Kidney (tissue), 14 donors: ENCODE data around the gene LHFPL6. TPM values are rescaled to one million over a fixed set of nuclear protein-coding genes. Genes with fewer than 3 reads are reported as not detected.

ENCODE experiments used
- DNase-seq, 5 donors: peaks; one replicate each; pipeline ENCODE4 v3.0.0-alpha.2; 2013 to 2020
- FAIRE-seq: peaks from 2 replicates; lab custom pipeline; 2012; peaks lifted over from hg19 to GRCh38; lab: Jason Lieb, UNC
- H3K27ac ChIP-seq, 2 donors: one replicate each; pipeline ENCODE4 v1.7.0; 2013; ENCODE audit warnings: low read depth in 2 of 2, low read length in 2 of 2, inconsistent platforms in 1 of 2
- H3K27me3 ChIP-seq: one replicate; pipeline ENCODE4 v1.7.1; 2013; ENCODE audit warnings: low read length, inconsistent platforms; ENCODE audit not compliant: control insufficient read depth, insufficient read depth
- H3K36me3 ChIP-seq, 3 donors: one replicate each; pipeline versions ENCODE4 v1.7.0 to v1.7.1; 2013; ENCODE audit warnings: low read length in 3 of 3, control low read depth in 1 of 3, inconsistent platforms in 1 of 3; ENCODE audit not compliant: insufficient read depth in 3 of 3, control insufficient read depth in 2 of 3
- H3K4me1 ChIP-seq, 3 donors: one replicate each; pipeline versions ENCODE4 v1.7.0 to v1.7.1; 2013; ENCODE audit warnings: low read length in 3 of 3, inconsistent platforms in 1 of 3, low read depth in 1 of 3; ENCODE audit not compliant: control insufficient read depth in 2 of 3, insufficient read depth in 2 of 3
- H3K4me3 ChIP-seq, 3 donors: one replicate each; pipeline versions ENCODE4 v1.7.0 to v1.8.1; 2013; ENCODE audit warnings: low read length in 3 of 3, control low read depth in 1 of 3, inconsistent platforms in 1 of 3
- H3K9ac ChIP-seq, 3 donors: one replicate each; pipeline versions ENCODE4 v1.7.0 to v1.7.1; 2013; ENCODE audit warnings: low read length in 3 of 3, control low read depth in 1 of 3, inconsistent platforms in 1 of 3
- H3K9me3 ChIP-seq, 3 donors: one replicate each; pipeline versions ENCODE4 v1.7.0 to v1.7.1; 2013; ENCODE audit warnings: low read length in 3 of 3, control low read depth in 1 of 3, inconsistent platforms in 1 of 3; ENCODE audit not compliant: control insufficient read depth in 2 of 3, insufficient read depth in 1 of 3
- intact Hi-C: fragments of 100-400 bp; cut with DNase I; formaldehyde crosslinking; loops from one replicate; pipeline ENCODE4 v1.11.1; 2022
- polyA plus RNA-seq: library from polyadenylated mRNA; stranded (reverse); fragments of 350-450 nt; fragmentation: Illumina TruSeq; extraction: RNeasy Lipid Tissue Mini Kit (QIAGEN cat#74804); gene quantifications from one replicate; pipeline ENCODE4 v1.2.3, GENCODE V29; 2014; ENCODE audit warnings: low read depth, low replicate concordance; ENCODE audit not compliant: insufficient read depth
- total RNA-seq: library from RNA; stranded (reverse); fragmentation: NEBNext Ultra II Directional; extraction: Animal tissue kit (Norgen Biotek cat#: 25700); gene quantifications from one replicate; pipeline ENCODE4 v1.2.1, GENCODE V29; 2021
- TF ChIP-seq, protein P1 (sequence below): IDR thresholded peaks from 3 replicates; pipeline ENCODE4 v1.5.1; 2012; ENCODE audit warnings: mild to moderate bottlenecking, moderate library complexity, borderline replicate concordance; ENCODE audit not compliant: insufficient read depth; ENCODE audit errors: extremely low read depth
- donor health status: control.
- donor health status: control.
- donor health status: control.
- donor health status: control.
- donor health status: control.
- donor health status: DM: yes; HTN: yes; CAD: no.
- donor health status: Normal renal cell carcinoma (clear cell type).

Gene LHFPL6
- total and polyA plus RNA-seq, 2 donors from 2014 or later = 33.0 to 59.2 TPM

DNA sequence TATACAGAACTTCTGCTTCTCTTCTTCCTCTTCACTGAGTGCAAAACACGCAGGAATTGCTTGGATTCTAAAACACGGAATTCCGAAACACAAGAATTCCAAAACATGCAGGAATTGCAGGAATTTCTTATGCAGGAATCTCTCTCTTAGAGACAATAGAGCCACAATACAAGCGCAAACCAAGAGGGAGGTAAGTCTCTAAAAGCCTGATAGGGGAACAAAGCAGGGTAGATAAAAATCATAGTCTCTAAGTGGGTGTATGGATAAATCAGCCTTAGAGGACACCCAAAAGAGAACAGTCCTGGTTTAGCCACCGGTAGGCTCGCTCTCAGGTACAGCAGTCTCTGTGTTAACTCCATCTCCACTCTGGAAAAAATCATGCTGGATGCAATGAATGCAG is 112.9 kb downstream of the LHFPL6 start:
- DNase-seq = no peak
- no peak for FAIRE-seq
- intact Hi-C loops = no loop called here
- H3K9ac ChIP-seq = no peak overlapping the region
- TF ChIP-seq, protein P1, sequence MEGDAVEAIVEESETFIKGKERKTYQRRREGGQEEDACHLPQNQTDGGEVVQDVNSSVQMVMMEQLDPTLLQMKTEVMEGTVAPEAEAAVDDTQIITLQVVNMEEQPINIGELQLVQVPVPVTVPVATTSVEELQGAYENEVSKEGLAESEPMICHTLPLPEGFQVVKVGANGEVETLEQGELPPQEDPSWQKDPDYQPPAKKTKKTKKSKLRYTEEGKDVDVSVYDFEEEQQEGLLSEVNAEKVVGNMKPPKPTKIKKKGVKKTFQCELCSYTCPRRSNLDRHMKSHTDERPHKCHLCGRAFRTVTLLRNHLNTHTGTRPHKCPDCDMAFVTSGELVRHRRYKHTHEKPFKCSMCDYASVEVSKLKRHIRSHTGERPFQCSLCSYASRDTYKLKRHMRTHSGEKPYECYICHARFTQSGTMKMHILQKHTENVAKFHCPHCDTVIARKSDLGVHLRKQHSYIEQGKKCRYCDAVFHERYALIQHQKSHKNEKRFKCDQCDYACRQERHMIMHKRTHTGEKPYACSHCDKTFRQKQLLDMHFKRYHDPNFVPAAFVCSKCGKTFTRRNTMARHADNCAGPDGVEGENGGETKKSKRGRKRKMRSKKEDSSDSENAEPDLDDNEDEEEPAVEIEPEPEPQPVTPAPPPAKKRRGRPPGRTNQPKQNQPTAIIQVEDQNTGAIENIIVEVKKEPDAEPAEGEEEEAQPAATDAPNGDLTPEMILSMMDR = no peak
- no peak overlapping the region for H3K27ac ChIP-seq
- H3K4me3 ChIP-seq = no peak overlapping the region
- no peaks in the 10 kb centered on the region for H3K36me3 ChIP-seq
- peaks cover 0 to 3% (median 0%) of the 10 kb centered on the region in 3 donors for H3K9me3 ChIP-seq
- no peaks in the 10 kb centered on the region for H3K27me3 ChIP-seq
- no peaks in the 10 kb centered on the region for H3K4me1 ChIP-seq

DNA sequence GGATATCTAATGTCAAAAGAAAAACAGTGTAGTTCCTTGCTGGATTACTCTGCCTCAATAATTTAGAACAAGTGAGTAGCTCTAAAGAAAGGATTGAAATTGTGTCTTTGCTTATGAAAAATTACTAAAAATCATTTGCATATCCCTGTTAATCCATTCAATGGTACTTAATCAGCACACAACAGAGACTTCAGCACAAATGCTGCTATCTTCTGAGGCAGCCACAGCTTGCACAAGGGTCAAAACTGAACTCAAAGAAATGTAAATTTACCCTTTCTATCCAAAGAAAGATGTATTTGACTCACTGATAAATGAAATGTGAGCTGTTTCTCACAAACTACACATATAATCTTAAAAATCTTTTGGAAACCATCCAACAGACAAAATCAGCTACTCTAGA is 116.2 kb downstream of the LHFPL6 start:
- Histone ChIP-seq H3K9me3 (peaks cover 0 to 3% (median 0%) of the 10 kb centered on the region in 3 donors), H3K36me3 (no peaks in the 10 kb centered on the region), H3K27me3 (no peaks in the 10 kb centered on the region), H3K9ac (no peak overlapping the region), H3K4me3 (no peak overlapping the region), H3K4me1 (no peaks in the 10 kb centered on the region), H3K27ac (no peak overlapping the region)
- TF ChIP-seq, protein P1 = no peak
- intact Hi-C loops = no loop called here
- DNase-seq = no peak
- FAIRE-seq = no peak

DNA sequence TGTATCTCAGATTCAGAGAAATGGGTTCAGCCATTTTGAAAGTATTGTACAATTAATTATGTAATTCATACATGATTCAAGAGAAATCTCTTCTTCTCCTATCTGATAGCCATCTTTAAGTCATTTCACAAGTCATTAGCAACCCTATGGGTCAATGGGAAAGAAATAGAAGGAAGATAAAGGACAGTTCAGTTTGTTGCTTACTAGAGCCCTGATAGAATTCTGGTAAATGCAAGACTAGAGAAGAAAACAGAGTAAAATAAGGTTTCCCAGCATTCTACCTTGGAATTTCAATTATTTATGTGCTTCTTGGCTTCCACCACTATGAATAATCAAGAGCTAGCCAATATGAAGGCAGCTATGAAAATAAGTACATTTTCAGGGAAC is 117.7 kb downstream of the LHFPL6 start:
- intact Hi-C loops = no loop called here
- Histone ChIP-seq H3K27ac (no peak overlapping the region), H3K27me3 (no peaks in the 10 kb centered on the region), H3K9me3 (peaks cover 0 to 3% (median 0%) of the 10 kb centered on the region in 3 donors), H3K4me3 (no peak overlapping the region), H3K9ac (no peak overlapping the region), H3K36me3 (no peaks in the 10 kb centered on the region), H3K4me1 (no peaks in the 10 kb centered on the region)
- TF ChIP-seq, protein P1 = no peak
- FAIRE-seq (no peak), DNase-seq (no peak)

DNA sequence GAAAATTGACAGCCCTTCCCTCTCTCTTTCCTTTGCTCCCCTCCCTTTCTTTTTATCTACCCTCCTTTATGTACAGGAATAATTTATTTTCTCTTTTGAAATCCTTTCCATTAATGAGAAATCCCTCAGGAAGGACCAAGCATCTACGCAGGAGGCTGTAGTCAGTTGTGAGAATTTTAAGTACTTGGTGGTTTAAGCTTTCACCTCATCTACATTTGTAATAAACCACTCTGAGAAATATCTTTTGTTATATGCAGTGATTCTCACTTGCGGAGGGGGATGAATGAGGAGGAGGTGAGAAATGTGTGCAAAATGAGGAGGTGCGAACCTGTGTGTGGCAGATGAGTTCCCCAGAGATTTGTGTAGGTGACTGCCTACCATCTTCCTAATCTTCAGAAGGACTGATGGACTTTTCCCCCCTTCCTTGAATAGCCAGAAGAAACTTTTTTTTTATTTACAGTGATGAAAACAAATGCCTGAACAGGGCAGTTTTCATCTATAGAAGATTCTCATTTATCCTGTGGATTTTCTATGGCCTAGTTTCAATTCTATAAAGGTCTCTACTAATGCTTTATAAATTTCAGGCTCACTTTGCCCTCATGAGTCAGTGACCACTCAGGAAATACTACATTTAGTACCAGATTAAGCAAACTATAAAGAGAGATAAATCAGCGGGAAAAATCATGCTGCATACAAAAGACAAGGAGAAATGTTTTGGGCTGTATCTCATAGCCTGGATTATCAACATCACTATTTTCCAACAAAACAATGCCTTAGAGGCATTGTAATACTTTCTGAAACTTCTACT is 118.3 kb downstream of the LHFPL6 start:
- Histone ChIP-seq H3K36me3 (no peaks in the 10 kb centered on the region), H3K9me3 (peaks cover 0 to 3% (median 0%) of the 10 kb centered on the region in 3 donors), H3K4me3 (no peak overlapping the region), H3K9ac (no peak overlapping the region), H3K27me3 (no peaks in the 10 kb centered on the region), H3K4me1 (no peaks in the 10 kb centered on the region), H3K27ac (no peak overlapping the region)
- DNase-seq = no peak
- FAIRE-seq = no peak
- intact Hi-C loops = no loop called here
- TF ChIP-seq, protein P1 = no peak
